ENCODE results near the gene UGT1A7. TPM values are rescaled to one million over a fixed set of nuclear protein-coding genes. Genes with fewer than 3 reads are reported as not detected.

UGT1A7 gene
- total RNA-seq, 4 donors from 2014 or later, result 28.1 to 145 (median 78.5) TPM

GRCh38 chr2:233758849-233759248 is 77.1 kb downstream of the UGT1A7 start:
- DNase-seq, result no peak
- intact Hi-C loops (cut with DNase I), result no loop called here
- WGBS, 2 donors, result 68 to 85% methylated on average over 2 of the region's 2 CpGs
- Histone ChIP-seq H3K9me3 (no peaks in the 10 kb centered on the region), H3K27ac (no peak overlapping the region), H3K4me3 (no peak overlapping the region), H3K4me1 (peaks cover 5 to 27% (median 9%) of the 10 kb centered on the region in 3 donors), H3K36me3 (peaks cover 0 to 10% (median 0%) of the 10 kb centered on the region in 3 donors), H3K27me3 (no peaks in the 10 kb centered on the region)
- no peak for TF ChIP-seq POLR2A (IDR thresholded peaks at IDR 0.05)
- TF ChIP-seq, protein P1, sequence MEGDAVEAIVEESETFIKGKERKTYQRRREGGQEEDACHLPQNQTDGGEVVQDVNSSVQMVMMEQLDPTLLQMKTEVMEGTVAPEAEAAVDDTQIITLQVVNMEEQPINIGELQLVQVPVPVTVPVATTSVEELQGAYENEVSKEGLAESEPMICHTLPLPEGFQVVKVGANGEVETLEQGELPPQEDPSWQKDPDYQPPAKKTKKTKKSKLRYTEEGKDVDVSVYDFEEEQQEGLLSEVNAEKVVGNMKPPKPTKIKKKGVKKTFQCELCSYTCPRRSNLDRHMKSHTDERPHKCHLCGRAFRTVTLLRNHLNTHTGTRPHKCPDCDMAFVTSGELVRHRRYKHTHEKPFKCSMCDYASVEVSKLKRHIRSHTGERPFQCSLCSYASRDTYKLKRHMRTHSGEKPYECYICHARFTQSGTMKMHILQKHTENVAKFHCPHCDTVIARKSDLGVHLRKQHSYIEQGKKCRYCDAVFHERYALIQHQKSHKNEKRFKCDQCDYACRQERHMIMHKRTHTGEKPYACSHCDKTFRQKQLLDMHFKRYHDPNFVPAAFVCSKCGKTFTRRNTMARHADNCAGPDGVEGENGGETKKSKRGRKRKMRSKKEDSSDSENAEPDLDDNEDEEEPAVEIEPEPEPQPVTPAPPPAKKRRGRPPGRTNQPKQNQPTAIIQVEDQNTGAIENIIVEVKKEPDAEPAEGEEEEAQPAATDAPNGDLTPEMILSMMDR (IDR thresholded peaks at IDR 0.05), result no peak

DNA sequence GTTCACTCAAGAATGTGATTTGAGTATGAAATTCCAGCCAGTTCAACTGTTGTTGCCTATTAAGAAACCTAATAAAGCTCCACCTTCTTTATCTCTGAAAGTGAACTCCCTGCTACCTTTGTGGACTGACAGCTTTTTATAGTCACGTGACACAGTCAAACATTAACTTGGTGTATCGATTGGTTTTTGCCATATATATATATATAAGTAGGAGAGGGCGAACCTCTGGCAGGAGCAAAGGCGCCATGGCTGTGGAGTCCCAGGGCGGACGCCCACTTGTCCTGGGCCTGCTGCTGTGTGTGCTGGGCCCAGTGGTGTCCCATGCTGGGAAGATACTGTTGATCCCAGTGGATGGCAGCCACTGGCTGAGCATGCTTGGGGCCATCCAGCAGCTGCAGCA is 78.3 kb downstream of the UGT1A7 start, which contains the start of gene UGT1A1:
Gene UGT1A1, plus strand, starts transcription at position 228 of the 400 bp plus-strand sequence. Its CDS starts 18 bp downstream, at position 246.
- Histone ChIP-seq H3K9me3 (no peaks in the 10 kb centered on the region), H3K4me3 (no peak within 1 kb of the TSS), H3K27me3 (no peaks in the 10 kb centered on the region), H3K36me3 (peaks cover 0 to 2% (median 0%) of the 10 kb centered on the region in 3 donors), H3K27ac (peak within 1 kb of the TSS in 1 of 4 donors; percentile 5), H3K4me1 (peaks cover 5 to 27% (median 9%) of the 10 kb centered on the region in 3 donors)
- TF ChIP-seq, protein P1 (IDR thresholded peaks at IDR 0.05), result no peak
- no peak for TF ChIP-seq POLR2A (IDR thresholded peaks at IDR 0.05)
- WGBS, 2 donors, result 67 to 87% methylated on average over 2 to 5 of the region's 6 CpGs
- DNase-seq, result no peak
- intact Hi-C loops (cut with DNase I), result no loop called here

- no peak for TF ChIP-seq POLR2A (IDR thresholded peaks at IDR 0.05)
- TF ChIP-seq, protein P1 (IDR thresholded peaks at IDR 0.05), result no peak
- H3K4me3 ChIP-seq, result no peak overlapping the region
- H3K4me1 ChIP-seq, result peaks cover 5 to 27% (median 9%) of the 10 kb centered on the region in 3 donors
- no peaks in the 10 kb centered on the region for H3K9me3 ChIP-seq
- intact Hi-C loops (cut with DNase I), result no loop called here
- WGBS, 2 donors, result 45 to 54% methylated on average over 4 of the region's 4 CpGs
- H3K27ac ChIP-seq, result peak overlapping the region in 1 of 4 donors; percentile 5
- DNase-seq, result no peak
- no peaks in the 10 kb centered on the region for H3K36me3 ChIP-seq
- peaks cover 0 to 6% (median 0%) of the 10 kb centered on the region in 4 donors for H3K27me3 ChIP-seq
These were observed 79.5 kb downstream of the UGT1A7 start for GRCh38 chr2:233761040-233761769.

DNA sequence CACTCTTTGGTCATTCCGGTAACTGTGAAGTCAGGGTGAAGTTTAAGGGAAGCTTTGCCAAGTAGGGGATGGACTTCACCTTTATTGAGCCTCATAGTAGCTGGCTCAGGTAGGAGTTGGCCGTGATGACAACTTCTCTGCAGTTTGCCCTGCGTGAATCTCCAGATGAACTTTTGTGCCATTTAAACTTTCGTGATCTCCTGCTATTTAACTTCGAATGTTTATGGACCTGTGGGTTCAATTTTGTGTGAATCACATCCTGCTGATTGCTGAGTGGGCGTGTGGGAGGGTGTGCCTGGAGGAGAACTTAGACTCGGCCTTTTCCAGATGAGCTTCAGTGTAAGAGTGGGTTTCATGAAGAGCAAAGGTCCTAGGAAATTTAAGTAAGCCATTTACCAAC is 82.6 kb downstream of the UGT1A7 start:
- intact Hi-C loops (cut with DNase I), result no loop called here

DNA sequence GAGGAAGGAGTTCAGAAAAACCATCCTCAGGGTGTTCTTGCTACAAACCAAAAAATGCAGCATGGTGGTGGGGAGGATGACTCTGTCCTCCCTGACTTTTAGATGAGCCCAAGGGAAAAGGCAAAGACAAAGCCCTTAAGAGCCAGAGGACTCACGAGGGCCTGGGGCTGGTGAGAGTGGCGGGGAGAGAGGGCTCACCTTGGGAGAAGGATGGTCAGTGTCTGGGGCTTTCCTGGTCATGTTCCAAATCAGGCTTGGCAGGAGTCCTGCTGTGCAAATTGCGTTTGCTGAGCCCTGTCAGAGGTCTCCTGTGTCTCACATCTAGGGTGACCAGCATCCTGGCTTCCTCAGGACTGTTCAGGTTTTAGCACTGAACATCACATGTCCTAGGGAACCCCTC is 83.1 kb downstream of the UGT1A7 start:
- no peaks in the 10 kb centered on the region for H3K9me3 ChIP-seq
- no peak for DNase-seq
- H3K27ac ChIP-seq, result no peak overlapping the region
- H3K4me1 ChIP-seq, result peaks cover 5 to 22% (median 9%) of the 10 kb centered on the region in 3 donors
- no peak overlapping the region for H3K4me3 ChIP-seq
- H3K27me3 ChIP-seq, result peaks cover 0 to 8% (median 0%) of the 10 kb centered on the region in 4 donors
- peaks cover 0 to 32% (median 0%) of the 10 kb centered on the region in 3 donors for H3K36me3 ChIP-seq
- 49 to 89% methylated on average over 3 of the region's 3 CpGs for WGBS, 2 donors
- TF ChIP-seq, protein P1 (IDR thresholded peaks at IDR 0.05), result no peak
- no peak for TF ChIP-seq POLR2A (IDR thresholded peaks at IDR 0.05)
- intact Hi-C loops (cut with DNase I), result no loop called here

More for the DNA sequence above, 82.6 kb downstream of the UGT1A7 start:
- Histone ChIP-seq H3K4me3 (no peak overlapping the region), H3K9me3 (no peaks in the 10 kb centered on the region), H3K27me3 (peaks cover 0 to 8% (median 0%) of the 10 kb centered on the region in 4 donors), H3K27ac (no peak overlapping the region), H3K36me3 (peaks cover 0 to 27% (median 0%) of the 10 kb centered on the region in 3 donors), H3K4me1 (peaks cover 5 to 26% (median 9%) of the 10 kb centered on the region in 3 donors)
- WGBS, 2 donors, result 36 to 54% methylated on average over 5 to 7 of the region's 7 CpGs
- no peak for TF ChIP-seq POLR2A (IDR thresholded peaks at IDR 0.05)
- TF ChIP-seq, protein P1 (IDR thresholded peaks at IDR 0.05), result no peak
- no peak for DNase-seq

Data from esophagus squamous epithelium (tissue), 5 donors.